ENCODE data around the gene IL12A. TPM values are rescaled to one million over a fixed set of nuclear protein-coding genes. Genes with fewer than 3 reads are reported as not detected.

Gene IL12A
- total RNA-seq, 4 donors from 2014 or later, result not detected

DNA sequence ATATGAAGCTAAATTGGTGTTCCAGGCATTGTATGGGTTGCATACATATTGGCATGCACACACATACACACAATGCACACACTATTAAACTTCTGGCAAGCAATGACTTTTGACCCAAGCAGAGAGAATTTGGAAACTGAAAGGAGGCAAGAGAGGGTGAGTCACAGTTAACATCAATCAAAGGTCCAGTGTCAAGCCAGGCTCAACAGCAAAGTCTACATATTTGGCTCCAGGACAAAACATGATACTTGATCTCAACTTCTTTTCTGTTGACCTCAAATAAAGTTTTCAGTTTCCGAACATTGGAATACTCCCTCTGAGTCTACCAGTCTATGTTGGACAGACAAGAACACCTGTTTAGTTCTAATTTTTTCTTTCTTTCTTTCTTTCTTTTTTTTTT is 28.3 kb downstream of the IL12A start:
- TF ChIP-seq, protein P1, sequence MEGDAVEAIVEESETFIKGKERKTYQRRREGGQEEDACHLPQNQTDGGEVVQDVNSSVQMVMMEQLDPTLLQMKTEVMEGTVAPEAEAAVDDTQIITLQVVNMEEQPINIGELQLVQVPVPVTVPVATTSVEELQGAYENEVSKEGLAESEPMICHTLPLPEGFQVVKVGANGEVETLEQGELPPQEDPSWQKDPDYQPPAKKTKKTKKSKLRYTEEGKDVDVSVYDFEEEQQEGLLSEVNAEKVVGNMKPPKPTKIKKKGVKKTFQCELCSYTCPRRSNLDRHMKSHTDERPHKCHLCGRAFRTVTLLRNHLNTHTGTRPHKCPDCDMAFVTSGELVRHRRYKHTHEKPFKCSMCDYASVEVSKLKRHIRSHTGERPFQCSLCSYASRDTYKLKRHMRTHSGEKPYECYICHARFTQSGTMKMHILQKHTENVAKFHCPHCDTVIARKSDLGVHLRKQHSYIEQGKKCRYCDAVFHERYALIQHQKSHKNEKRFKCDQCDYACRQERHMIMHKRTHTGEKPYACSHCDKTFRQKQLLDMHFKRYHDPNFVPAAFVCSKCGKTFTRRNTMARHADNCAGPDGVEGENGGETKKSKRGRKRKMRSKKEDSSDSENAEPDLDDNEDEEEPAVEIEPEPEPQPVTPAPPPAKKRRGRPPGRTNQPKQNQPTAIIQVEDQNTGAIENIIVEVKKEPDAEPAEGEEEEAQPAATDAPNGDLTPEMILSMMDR (IDR thresholded peaks at IDR 0.05; ENCODE audit: low read depth), result no peak

DNA sequence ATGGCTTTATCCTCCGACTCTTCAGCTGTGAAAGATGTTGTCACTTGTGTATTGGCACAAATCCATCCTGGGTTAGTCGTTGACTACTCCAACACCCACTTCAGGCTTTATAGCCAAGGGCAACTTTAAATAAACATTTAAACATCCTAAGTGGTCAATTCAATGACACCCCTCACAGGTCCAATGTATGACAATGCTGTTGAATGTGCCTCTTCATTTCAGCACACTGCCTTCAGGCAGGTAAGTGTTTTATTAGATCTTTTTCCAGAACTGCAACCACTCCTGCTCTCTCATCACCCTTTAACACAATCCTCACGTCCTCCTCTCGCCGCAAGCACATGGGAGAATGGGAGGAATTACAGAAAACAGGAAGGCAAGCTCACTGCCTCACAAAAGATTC is 30.3 kb downstream of the IL12A start:
- TF ChIP-seq, protein P1 (IDR thresholded peaks at IDR 0.05; ENCODE audit: low read depth), result no peak

DNA sequence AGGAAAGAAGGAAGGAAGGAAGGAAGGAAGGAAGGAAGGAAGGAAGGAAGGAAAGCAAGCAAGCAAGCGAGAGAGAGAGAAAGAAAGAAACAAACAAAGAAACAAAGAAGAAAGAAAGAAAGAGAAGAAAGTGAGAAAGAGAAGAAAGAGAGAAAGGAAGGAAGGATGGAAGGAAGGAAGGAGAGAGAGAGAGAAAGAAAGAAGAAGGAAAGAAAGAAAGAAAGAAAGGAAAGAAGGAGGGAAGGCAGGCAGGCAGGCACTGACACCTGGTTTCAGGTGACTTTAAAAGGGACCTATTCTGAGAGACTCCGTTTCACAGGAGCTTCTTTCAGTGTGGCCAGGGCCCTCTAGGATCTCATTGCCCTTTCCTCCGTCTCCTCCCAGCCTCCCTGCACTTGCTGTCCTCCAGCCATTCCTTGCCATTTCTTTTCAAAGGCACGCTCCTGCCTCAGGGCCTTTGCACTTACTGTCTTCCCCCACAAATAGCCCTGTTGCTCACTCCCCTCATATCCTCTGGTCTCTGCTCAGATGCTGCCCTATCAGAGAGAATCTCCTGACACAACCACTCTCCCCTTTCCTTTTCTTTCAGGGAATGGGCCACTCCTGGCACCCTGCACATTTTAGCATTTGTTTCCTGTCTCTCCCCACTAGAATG is 31.5 kb downstream of the IL12A start:
- TF ChIP-seq, protein P1 (IDR thresholded peaks at IDR 0.05; ENCODE audit: low read depth), result no peak

DNA sequence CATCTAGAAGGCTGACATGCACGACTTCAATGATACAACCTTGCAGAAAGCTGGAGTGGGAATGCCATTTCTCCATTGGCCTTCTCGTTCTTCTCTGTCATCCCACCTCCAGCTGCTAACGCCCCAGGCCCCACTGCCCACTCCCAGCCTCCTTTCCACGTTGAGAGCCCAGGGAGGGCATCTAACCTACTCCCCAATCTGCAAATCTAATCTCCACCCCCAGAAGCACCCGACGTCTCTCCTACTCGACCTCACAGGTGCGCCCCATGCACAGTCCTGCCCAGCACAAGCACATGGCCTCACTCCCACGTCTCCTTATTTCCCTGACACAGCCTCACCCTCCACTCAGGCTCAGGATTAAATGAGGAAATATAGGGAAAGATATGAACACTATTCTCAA is 33.4 kb downstream of the IL12A start:
- TF ChIP-seq, protein P1 (IDR thresholded peaks at IDR 0.05; ENCODE audit: low read depth), result no peak

DNA sequence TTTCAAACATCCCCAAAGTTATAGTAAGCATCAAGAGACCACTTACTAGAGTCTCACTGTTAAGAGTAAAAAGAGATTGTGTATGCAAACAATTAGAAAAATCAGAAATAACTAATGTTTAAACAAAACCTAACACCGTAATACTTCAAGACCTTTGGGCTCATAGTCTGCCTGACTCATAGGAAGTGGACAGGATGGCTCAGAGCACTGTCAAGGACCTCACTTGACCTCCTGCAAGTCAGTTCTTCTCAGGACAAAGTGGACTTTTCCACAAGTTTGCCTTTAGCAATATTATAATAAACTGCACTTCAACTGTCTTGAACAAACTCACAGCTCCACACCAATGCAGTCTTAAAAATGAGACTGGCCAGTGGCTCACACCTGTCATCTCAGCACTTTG is 34.8 kb downstream of the IL12A start:
- TF ChIP-seq, protein P1 (IDR thresholded peaks at IDR 0.05; ENCODE audit: low read depth), result no peak

DNA sequence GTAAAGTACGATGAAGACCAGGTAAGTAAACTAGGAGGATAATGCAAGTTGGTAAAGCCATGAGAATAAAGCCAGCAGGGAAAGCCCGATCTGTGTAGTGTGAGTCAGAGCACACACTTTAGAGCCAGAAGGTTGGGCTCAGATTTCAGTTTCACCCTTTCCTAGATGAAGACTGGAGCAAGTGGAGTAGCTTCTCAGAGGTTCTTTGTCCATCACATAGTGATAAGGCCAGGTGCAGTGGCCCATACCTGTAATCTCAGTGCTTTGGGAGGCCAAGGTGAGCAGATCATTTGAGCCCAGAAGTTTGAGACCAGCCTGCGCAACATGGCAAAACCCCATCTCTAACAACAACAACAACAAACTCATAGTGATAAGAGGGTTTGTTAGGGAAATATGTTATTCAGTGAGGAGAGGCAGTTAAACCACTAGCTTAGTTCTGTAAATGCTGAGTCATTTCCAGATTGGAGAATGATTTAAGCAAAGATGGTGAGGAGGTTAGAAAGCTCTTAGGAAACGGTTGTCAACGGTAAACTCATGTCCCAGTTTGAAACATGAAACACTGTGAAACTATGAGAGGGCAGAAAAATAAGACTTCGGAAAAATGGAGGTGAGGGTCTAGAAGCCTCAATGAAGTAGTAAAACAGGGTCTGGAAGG is 39.0 kb downstream of the IL12A start:
- TF ChIP-seq, protein P1 (IDR thresholded peaks at IDR 0.05; ENCODE audit: low read depth), result no peak

DNA sequence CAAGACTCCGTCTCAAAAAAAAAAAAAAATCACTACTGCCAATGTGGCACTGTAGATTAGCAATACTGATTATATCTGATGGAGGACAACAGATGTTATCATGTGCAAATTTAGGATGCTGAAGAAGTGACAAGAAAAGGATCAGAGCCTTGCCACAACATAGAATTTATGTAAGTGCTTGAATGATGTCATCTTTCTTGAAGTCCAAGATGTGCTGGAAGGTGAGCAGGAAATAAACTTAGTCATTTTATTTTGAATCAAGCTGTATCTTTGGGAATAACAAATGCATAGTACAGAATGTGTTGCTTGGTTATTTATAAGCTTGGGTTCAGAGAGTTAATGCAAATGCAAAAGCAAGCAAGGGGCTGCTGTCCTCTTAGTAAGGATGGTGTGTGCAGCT is 47.1 kb downstream of the IL12A start:
- TF ChIP-seq, protein P1 (IDR thresholded peaks at IDR 0.05; ENCODE audit: low read depth), result no peak

All from subcutaneous adipose tissue (tissue), 4 donors.